ENCODE measurements around the gene MMS19. TPM values are rescaled to one million over a fixed set of nuclear protein-coding genes. Genes with fewer than 3 reads are reported as not detected.
A peak's percentile ranks its signal among the peaks of the same experiment; 100 is the strongest.

MMS19 gene
- total and polyA plus RNA-seq, 10 donors, result 53.5 to 101 (median 60.6) TPM

DNA sequence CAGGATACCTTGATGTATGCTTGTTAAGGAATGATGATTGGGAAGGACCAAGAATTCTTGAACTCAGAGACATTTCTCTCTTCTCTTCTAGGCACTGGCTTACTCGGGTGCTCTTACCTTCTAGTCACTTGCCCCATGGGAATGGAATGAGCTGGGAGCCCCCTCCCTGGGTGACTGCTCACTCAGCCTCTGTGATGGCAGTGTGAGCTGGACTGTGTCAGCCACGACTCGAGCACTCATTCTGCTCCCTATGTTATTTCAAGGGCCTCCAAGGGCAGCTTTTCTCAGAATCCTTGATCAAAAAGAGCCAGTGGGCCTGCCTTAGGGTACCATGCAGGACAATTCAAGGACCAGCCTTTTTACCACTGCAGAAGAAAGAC lies 41.5 kb downstream of the MMS19 start:
- Histone ChIP-seq H3K4me1 (no peaks in the 10 kb centered on the region), H3K36me3 (peaks cover 0 to 100% (median 82%) of the 10 kb centered on the region in 6 donors), H3K9me3 (no peaks in the 10 kb centered on the region), H3K27me3 (replicated peaks in 1 of 7) (no peaks in the 10 kb centered on the region), H3K27ac (no peak overlapping the region), H3K4me3 (no peak overlapping the region)
- WGBS, 5 donors, result 70 to 86% (median 78%) methylated on average over 3 of the region's 3 CpGs
- no peak for DNase-seq
- TF ChIP-seq POLR2AphosphoS5 (IDR thresholded peaks at IDR 0.05) (no peak), POLR2A (IDR thresholded peaks at IDR 0.05) (no peak)
- TF ChIP-seq, protein P1, sequence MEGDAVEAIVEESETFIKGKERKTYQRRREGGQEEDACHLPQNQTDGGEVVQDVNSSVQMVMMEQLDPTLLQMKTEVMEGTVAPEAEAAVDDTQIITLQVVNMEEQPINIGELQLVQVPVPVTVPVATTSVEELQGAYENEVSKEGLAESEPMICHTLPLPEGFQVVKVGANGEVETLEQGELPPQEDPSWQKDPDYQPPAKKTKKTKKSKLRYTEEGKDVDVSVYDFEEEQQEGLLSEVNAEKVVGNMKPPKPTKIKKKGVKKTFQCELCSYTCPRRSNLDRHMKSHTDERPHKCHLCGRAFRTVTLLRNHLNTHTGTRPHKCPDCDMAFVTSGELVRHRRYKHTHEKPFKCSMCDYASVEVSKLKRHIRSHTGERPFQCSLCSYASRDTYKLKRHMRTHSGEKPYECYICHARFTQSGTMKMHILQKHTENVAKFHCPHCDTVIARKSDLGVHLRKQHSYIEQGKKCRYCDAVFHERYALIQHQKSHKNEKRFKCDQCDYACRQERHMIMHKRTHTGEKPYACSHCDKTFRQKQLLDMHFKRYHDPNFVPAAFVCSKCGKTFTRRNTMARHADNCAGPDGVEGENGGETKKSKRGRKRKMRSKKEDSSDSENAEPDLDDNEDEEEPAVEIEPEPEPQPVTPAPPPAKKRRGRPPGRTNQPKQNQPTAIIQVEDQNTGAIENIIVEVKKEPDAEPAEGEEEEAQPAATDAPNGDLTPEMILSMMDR (IDR thresholded peaks at IDR 0.05 in 8 of 11, conservative IDR thresholded peaks at IDR 0.05 in 3 of 11), result no peak
- intact Hi-C loops (cut with DNase I; ENCODE audit: low total_unique reads), result no loop called here

DNA sequence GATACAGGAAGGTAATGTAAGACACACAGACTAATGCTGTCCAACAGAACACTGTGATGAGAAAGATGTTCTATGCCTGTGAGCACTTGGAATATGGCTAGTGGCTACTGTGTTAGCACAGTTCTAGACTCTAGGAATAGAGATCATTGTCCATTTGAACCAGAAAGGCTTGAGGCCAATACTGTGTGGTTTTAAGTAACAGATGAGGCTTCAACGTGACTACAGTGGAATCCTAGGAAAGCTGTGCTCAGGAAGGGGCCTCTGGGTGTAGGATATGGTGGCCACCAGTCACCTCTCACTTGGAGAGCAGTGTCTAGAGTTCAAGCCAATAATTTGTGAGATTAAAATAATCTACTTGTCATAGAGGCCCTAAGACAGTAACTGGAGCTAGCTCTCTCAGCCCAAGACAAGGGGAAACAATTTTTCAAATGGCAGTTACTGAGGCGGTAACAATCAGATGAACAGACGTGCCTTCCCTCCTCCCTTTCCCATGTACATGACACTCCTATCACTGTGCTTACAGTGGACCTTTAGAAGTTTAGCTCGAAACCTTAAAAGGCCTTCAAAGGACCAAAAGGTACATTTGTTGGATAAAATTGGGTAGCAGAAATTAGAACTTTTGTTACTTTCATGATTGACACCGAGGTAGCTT lies 42.1 kb downstream of the MMS19 start:
- TF ChIP-seq POLR2AphosphoS5 (IDR thresholded peaks at IDR 0.05), result no peak
- TF ChIP-seq, protein P1 (IDR thresholded peaks at IDR 0.05 in 8 of 11, conservative IDR thresholded peaks at IDR 0.05 in 3 of 11), result no peak
- TF ChIP-seq POLR2A (IDR thresholded peaks at IDR 0.05), result no peak

DNA sequence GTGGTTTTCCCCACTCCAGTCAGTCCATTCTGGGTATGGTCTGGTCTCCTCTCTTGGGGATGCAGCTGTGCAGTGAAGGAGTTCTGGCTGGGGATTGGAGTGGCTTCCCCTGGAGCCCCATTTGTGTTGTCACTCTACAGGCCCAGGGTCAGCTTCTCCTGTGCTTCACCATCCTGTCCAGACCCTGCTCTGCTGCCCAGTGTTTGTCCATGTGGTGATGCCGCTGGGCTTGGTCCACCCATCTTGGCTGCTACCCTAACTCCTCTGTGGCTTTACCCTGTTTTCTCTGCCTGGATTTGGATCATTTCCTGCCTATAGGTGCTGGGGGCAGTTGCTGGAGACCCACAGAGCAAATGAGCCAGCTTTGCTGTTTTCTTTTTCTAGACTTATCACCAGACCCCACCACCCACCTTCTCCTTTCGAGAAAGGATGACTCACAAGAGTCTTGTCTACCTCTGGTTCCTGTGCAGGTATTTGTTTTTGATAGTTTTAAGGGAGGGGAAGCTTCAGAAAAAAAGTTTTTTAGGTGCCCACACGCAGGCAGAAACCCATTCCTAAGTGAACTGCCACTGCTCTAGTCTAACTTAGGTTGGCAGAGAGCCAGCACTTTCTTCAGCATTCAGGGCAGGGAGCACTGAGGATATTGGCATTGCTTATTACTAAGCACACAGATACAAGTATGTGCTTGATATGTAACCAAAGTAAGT lies 43.7 kb downstream of the MMS19 start:
- intact Hi-C loops (cut with DNase I; ENCODE audit: low total_unique reads), result no loop called here
- H3K4me1 ChIP-seq, result peaks cover 0 to 16% (median 5%) of the 10 kb centered on the region in 6 donors
- no peak for DNase-seq
- no peaks in the 10 kb centered on the region for H3K9me3 ChIP-seq
- no peak overlapping the region for H3K4me3 ChIP-seq
- H3K36me3 ChIP-seq, result peaks cover 0 to 91% (median 60%) of the 10 kb centered on the region in 6 donors
- no peak for TF ChIP-seq POLR2A (IDR thresholded peaks at IDR 0.05)
- no peak for TF ChIP-seq POLR2AphosphoS5 (IDR thresholded peaks at IDR 0.05)
- TF ChIP-seq, protein P1 (IDR thresholded peaks at IDR 0.05 in 8 of 11, conservative IDR thresholded peaks at IDR 0.05 in 3 of 11), result no peak
- H3K27me3 ChIP-seq (replicated peaks in 1 of 7), result no peaks in the 10 kb centered on the region
- WGBS, 5 donors, result 74 to 83% (median 75%) methylated on average over 3 of the region's 3 CpGs
- H3K27ac ChIP-seq, result peak overlapping the region in 1 of 8 donors; percentile 38

More for the DNA sequence above, 42.1 kb downstream of the MMS19 start:
- no peak for DNase-seq
- Histone ChIP-seq H3K27ac (no peak overlapping the region), H3K27me3 (replicated peaks in 1 of 7) (no peaks in the 10 kb centered on the region), H3K36me3 (peaks cover 0 to 100% (median 77%) of the 10 kb centered on the region in 6 donors), H3K4me3 (no peak overlapping the region), H3K4me1 (peaks cover 0 to 3% (median under 1%) of the 10 kb centered on the region in 6 donors), H3K9me3 (no peaks in the 10 kb centered on the region)
- intact Hi-C loops (cut with DNase I; ENCODE audit: low total_unique reads), result no loop called here
- whole genome bisulfite sequencing, 5 donors, result 62 to 86% (median 80%) methylated on average over 5 of the region's 5 CpGs

DNA sequence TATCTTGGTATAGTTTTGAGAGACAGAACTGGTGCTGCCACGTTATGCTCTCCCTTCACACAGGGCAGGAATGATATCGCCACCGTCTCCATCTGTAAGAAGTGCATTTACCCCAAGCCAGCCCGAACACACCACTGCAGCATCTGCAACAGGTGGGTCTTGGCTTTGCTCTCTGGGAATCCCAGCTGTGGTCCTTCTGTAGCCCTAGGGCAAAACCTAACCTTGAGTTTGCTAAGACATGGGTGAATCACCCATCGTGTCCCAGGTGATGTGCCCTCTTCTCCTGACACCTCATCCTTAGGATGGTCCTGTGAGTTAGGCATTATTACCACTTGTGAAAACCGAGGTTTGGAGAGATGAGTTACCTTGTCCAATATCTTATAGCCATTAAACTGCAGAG lies 45.9 kb downstream of the MMS19 start:
- DNase-seq, result no peak
- H3K27ac ChIP-seq, result no peak overlapping the region
- no peaks in the 10 kb centered on the region for H3K9me3 ChIP-seq
- TF ChIP-seq POLR2AphosphoS5 (IDR thresholded peaks at IDR 0.05), result no peak
- intact Hi-C loops (cut with DNase I; ENCODE audit: low total_unique reads), result no loop called here
- peaks cover 3 to 37% (median 15%) of the 10 kb centered on the region in 6 donors for H3K4me1 ChIP-seq
- H3K27me3 ChIP-seq (replicated peaks in 1 of 7), result no peaks in the 10 kb centered on the region
- no peak overlapping the region for H3K4me3 ChIP-seq
- 89 to 95% (median 92%) methylated on average over 4 to 6 of the region's 6 CpGs for WGBS, 5 donors
- H3K36me3 ChIP-seq, result peaks cover 0 to 69% (median 40%) of the 10 kb centered on the region in 6 donors
